AG10803 (cell line): ENCODE measurements around the gene ETS1.
A peak's percentile ranks its signal among the peaks of the same experiment; 100 is the strongest.

Source experiments
- DNase-seq: peaks from one replicate; pipeline ENCODE4 v3.0.0; 2010; ENCODE audit warnings: low read depth
- H3K4me3 ChIP-seq: 2 replicates; pipeline ENCODE4 v1.5.1; 2011; ENCODE audit warnings: mild to moderate bottlenecking, low read length, control low read depth
- CTCF ChIP-seq: conservative IDR thresholded peaks from 2 replicates; pipeline ENCODE4 v1.5.1; 2011; ENCODE audit warnings: mild to moderate bottlenecking, low read length, control low read depth, inconsistent platforms

The ETS1 gene

GRCh38 chr11:128624269-128625175, 37.2 kb upstream of the ETS1 start:
- DNase-seq, result no peak
- TF ChIP-seq CTCF, result no peak
- H3K4me3 ChIP-seq, result no peak overlapping the region

DNA sequence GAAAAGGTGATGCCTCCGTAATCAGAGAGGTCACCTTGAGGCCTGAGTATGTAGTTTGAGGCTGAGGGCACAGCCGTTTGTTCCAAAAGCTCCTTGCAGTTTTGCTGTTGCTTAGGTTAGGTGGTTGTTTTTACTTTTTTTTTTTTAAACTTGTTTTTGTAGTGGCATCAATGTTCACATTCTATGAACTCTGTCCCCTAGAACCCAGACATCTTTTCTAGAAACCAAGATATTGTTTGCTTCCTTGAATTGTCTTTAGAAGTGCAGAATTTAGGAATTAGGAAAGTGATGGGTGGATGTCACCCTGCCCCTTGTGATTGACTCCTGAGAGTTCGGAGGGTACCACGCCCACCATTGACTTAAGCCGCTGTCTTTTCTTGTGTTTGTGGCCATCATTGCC, 35.7 kb upstream of the ETS1 start:
- DNase-seq, result no peak
- TF ChIP-seq CTCF, result no peak
- H3K4me3 ChIP-seq, result no peak overlapping the region

- TF ChIP-seq CTCF, result no peak
- DNase-seq, result peak; percentile 97
- no peak overlapping the region; the same call in 1 of the 2 replicates for H3K4me3 ChIP-seq
Measured at GRCh38 chr11:128621601-128622501, 34.5 kb upstream of the ETS1 start.

DNA sequence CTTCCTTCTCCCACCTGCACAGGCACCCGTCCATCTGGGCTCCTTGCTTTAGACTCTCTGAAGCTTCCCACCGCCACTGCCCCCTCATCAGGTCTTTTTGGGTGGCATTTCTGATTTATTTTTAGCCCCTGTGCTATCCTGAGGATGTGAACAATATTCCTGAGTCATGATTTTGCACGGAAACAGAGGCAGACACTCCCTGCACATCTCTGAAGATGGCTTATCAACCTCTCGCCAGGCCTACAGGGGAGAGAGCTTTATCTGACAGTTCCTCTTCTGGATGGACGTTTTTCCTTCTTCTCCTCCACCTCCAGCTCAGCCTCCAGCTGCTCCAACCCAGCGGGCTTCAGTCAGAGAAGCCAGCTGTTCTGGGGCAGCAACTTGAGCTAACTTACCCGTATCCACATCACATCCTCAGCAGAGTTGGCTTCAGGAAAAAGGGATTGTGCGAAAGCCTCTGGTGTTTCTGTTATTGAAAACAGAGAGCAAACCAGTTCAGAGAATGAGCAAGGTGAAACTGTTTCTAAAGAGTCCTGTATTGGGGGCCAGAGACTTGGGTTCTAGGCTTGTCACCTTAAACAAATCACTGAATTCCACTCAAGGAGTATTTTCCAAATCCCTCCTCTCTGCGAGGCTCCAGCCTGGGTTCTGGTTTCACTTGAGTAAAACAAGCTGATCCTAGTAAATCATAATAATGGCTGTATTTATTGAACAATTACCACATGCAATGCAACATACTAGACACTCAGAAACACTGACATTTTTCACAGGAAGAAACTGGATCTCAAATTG, 33.1 kb upstream of the ETS1 start:
- H3K4me3 ChIP-seq, result no peak overlapping the region
- TF ChIP-seq CTCF, result no peak
- peak; percentile 55 for DNase-seq

GRCh38 chr11:128619540-128620308, 32.4 kb upstream of the ETS1 start:
- no peak overlapping the region for H3K4me3 ChIP-seq
- no peak for TF ChIP-seq CTCF
- DNase-seq, result no peak

- H3K4me3 ChIP-seq, result no peak overlapping the region
- no peak for TF ChIP-seq CTCF
Measured at GRCh38 chr11:128619007-128619406, 31.6 kb upstream of the ETS1 start.

More at GRCh38 chr11:128619007-128619406, 31.6 kb upstream of the ETS1 start:
- DNase-seq, result no peak
